ENCODE results near the gene COX7B2. TPM values are rescaled to one million over a fixed set of nuclear protein-coding genes. Genes with fewer than 3 reads are reported as not detected.

COX7B2 gene
- total RNA-seq, 1 experiment from 2014 or later: not detected

DNA sequence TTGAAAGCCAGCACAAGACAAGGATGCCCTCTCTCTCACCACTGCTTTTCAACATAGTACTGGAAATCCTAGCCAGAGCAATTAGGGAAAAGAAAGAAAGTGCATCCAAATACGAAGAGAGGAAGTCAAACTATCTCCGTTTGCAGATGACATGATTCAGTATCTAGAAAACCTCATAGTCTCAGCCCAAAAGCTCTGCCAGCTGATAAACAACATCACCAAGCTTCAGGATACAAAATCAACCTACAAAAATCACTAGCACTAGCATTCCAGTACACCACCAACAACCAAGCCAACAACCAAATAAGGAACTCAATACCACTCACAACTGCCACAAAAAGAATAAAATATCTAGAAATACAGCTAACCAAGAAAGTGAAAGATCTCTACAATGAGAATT lies 38.6 kb downstream of the COX7B2 start:
- no peaks in the 10 kb centered on the region for H3K36me3 Mint-ChIP-seq (ENCODE audit: insufficient read depth, unreplicated experiment)
- H3K27ac Mint-ChIP-seq (ENCODE audit: unreplicated experiment): no peak overlapping the region
- intact Hi-C loops (cut with micrococcal nuclease; ENCODE audit: unreplicated experiment): no loop called here
- CTCF ChIA-PET: no interaction called here
- BruUV-seq (replicated peaks): no TSS peak
- DNase-seq: no peak
- peaks cover 8% of the 10 kb centered on the region for H3K27me3 Mint-ChIP-seq (ENCODE audit: unreplicated experiment)
- H3K9me3 Mint-ChIP-seq (ENCODE audit: low read depth, unreplicated experiment): no peaks in the 10 kb centered on the region
- no peaks in the 10 kb centered on the region for H3K4me1 Mint-ChIP-seq (ENCODE audit: low read depth, unreplicated experiment)
- TF ChIP-seq, protein P1, sequence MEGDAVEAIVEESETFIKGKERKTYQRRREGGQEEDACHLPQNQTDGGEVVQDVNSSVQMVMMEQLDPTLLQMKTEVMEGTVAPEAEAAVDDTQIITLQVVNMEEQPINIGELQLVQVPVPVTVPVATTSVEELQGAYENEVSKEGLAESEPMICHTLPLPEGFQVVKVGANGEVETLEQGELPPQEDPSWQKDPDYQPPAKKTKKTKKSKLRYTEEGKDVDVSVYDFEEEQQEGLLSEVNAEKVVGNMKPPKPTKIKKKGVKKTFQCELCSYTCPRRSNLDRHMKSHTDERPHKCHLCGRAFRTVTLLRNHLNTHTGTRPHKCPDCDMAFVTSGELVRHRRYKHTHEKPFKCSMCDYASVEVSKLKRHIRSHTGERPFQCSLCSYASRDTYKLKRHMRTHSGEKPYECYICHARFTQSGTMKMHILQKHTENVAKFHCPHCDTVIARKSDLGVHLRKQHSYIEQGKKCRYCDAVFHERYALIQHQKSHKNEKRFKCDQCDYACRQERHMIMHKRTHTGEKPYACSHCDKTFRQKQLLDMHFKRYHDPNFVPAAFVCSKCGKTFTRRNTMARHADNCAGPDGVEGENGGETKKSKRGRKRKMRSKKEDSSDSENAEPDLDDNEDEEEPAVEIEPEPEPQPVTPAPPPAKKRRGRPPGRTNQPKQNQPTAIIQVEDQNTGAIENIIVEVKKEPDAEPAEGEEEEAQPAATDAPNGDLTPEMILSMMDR (IDR thresholded peaks at IDR 0.05; ENCODE audit: unreplicated experiment): no peak
- no peak overlapping the region for H3K4me3 Mint-ChIP-seq (ENCODE audit: low read depth, unreplicated experiment)

DNA sequence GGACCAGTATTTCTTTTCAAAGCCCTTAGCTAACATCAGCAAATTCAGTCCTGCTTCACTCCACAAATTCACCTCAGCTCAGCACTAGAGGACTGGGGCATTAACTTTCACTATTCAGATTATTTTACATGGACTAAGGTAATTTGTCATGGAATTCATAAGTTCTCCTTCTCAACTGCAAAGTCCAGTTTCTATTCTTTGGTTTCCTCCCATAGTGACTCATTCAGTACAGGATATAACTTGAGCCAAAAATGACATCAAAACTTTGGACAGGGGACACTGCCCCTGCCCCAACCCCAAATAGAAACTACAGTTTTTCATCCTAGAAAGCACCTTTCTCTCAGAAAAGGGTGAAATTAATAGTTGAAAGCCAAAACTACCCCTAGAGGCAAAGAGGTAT lies 52.7 kb downstream of the COX7B2 start:
- Mint-ChIP-seq H3K27me3 (ENCODE audit: unreplicated experiment) (no peaks in the 10 kb centered on the region), H3K27ac (ENCODE audit: unreplicated experiment) (no peak overlapping the region), H3K36me3 (ENCODE audit: insufficient read depth, unreplicated experiment) (no peaks in the 10 kb centered on the region), H3K4me3 (ENCODE audit: low read depth, unreplicated experiment) (no peak overlapping the region), H3K9me3 (ENCODE audit: low read depth, unreplicated experiment) (no peaks in the 10 kb centered on the region), H3K4me1 (ENCODE audit: low read depth, unreplicated experiment) (no peaks in the 10 kb centered on the region)
- no peak for DNase-seq
- CTCF ChIA-PET: no interaction called here
- BruUV-seq (replicated peaks): no TSS peak
- TF ChIP-seq, protein P1 (IDR thresholded peaks at IDR 0.05; ENCODE audit: unreplicated experiment): no peak
- intact Hi-C loops (cut with micrococcal nuclease; ENCODE audit: unreplicated experiment): no loop called here

DNA sequence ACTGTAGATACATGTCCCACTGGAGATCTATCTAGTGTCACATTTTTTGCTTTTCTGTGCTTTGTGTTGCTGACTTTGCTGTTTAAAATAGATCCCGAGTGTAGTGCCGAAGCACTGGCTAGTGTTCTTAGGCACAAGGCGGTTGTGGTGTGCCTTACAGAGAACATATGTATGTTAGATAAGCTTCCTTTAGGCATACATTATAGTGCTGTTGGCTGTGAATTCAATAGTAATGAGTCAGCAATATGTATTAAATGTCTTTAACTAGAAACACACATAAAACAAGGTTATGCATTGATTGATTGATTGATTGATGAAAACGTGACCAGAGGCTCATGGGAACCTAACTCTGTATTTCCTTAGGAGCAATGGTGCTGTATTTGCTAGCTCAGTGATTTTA lies 56.2 kb downstream of the COX7B2 start:
- H3K4me3 Mint-ChIP-seq (ENCODE audit: low read depth, unreplicated experiment): no peak overlapping the region
- H3K36me3 Mint-ChIP-seq (ENCODE audit: insufficient read depth, unreplicated experiment): no peaks in the 10 kb centered on the region
- BruUV-seq (replicated peaks): no TSS peak
- TF ChIP-seq, protein P1 (IDR thresholded peaks at IDR 0.05; ENCODE audit: unreplicated experiment): no peak
- H3K27me3 Mint-ChIP-seq (ENCODE audit: unreplicated experiment): no peaks in the 10 kb centered on the region
- no peak overlapping the region for H3K27ac Mint-ChIP-seq (ENCODE audit: unreplicated experiment)
- H3K9me3 Mint-ChIP-seq (ENCODE audit: low read depth, unreplicated experiment): no peaks in the 10 kb centered on the region
- no peak for DNase-seq
- H3K4me1 Mint-ChIP-seq (ENCODE audit: low read depth, unreplicated experiment): no peaks in the 10 kb centered on the region
- CTCF ChIA-PET: interaction anchor here (0.5 kb wide), 1 partner anchor 179 kb away, joined by 4 read pairs; the partner anchor contains the start of gene GABRB1
- intact Hi-C loops (cut with micrococcal nuclease; ENCODE audit: unreplicated experiment): no loop called here

DNA sequence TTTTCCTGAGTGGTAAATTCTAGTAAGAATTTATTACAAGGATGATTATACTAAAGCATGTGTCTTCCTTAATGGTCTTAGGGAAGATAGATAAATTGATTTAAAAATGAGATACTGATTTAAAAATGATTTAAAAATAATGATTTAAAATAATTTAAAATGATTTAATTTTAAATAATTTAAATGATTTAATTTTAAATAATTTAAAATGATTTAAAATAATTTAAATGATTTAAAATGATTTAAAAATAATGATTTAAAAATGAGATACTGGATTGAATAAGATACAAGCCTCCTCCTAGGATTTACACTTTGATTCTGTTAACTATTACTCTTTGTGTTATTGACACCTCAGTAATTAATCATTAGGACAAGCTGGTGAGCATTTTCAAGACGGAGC lies 59.0 kb downstream of the COX7B2 start:
- TF ChIP-seq, protein P1 (IDR thresholded peaks at IDR 0.05; ENCODE audit: unreplicated experiment): no peak
- CTCF ChIA-PET: no interaction called here
- BruUV-seq (replicated peaks): no TSS peak
- Mint-ChIP-seq H3K4me1 (ENCODE audit: low read depth, unreplicated experiment) (no peaks in the 10 kb centered on the region), H3K36me3 (ENCODE audit: insufficient read depth, unreplicated experiment) (no peaks in the 10 kb centered on the region), H3K27ac (ENCODE audit: unreplicated experiment) (no peak overlapping the region), H3K4me3 (ENCODE audit: low read depth, unreplicated experiment) (no peak overlapping the region), H3K27me3 (ENCODE audit: unreplicated experiment) (peaks cover 20% of the 10 kb centered on the region), H3K9me3 (ENCODE audit: low read depth, unreplicated experiment) (no peaks in the 10 kb centered on the region)
- DNase-seq: no peak
- intact Hi-C loops (cut with micrococcal nuclease; ENCODE audit: unreplicated experiment): no loop called here
